Endothelial cell of umbilical vein (primary cell): ENCODE results near the gene FOXD4L3.
"Not testable (repeated sequence)": the region's sequence is repeated elsewhere in the genome, so short reads cannot be mapped to it uniquely, and the experiment has no call there.

ENCODE experiments used
- CTCF ChIP-seq, 2 donors: IDR thresholded peaks; 1 replicate in 1 of 2; 2 replicates in 1 of 2; pipeline ENCODE4 v1.5.1; 2011; ENCODE audit warnings: low read length in 2 of 2, mild to moderate bottlenecking in 2 of 2, moderate library complexity in 2 of 2, control low read depth in 1 of 2, inconsistent platforms in 1 of 2, low read depth in 1 of 2; ENCODE audit not compliant: insufficient read depth in 1 of 2; ENCODE audit errors: extremely low read depth in 1 of 2
- EZH2 ChIP-seq: IDR thresholded peaks from 2 replicates; pipeline ENCODE4 v1.6.1; 2012; ENCODE audit warnings: borderline replicate concordance, low read depth, mild to moderate bottlenecking, moderate library complexity, low read length, inconsistent platforms; ENCODE audit not compliant: severe bottlenecking
- FOS ChIP-seq: IDR thresholded peaks from 2 replicates; pipeline ENCODE4 v1.6.1; 2011; ENCODE audit warnings: mild to moderate bottlenecking, low read length, moderate library complexity, borderline replicate concordance; ENCODE audit not compliant: insufficient read depth
- GATA2 ChIP-seq: IDR thresholded peaks from 2 replicates; pipeline ENCODE4 v1.7.0; 2011; ENCODE audit warnings: low read depth, mild to moderate bottlenecking, moderate library complexity, mixed read lengths, low read length; ENCODE audit not compliant: insufficient read length, insufficient read depth
- MYC ChIP-seq: IDR thresholded peaks from one replicate; pipeline ENCODE4 v1.6.1; 2011; ENCODE audit warnings: mild to moderate bottlenecking, low read depth, low read length
- POLR2A ChIP-seq: IDR thresholded peaks from 2 replicates; pipeline ENCODE4 v1.6.1; 2012; ENCODE audit warnings: low read depth, mild to moderate bottlenecking, control low read depth, low read length
- POLR2AphosphoS5 ChIP-seq: IDR thresholded peaks from 2 replicates; pipeline ENCODE4 v1.6.1; 2012; ENCODE audit warnings: low read depth, mild to moderate bottlenecking, control low read depth, low read length, moderate library complexity; ENCODE audit not compliant: insufficient read depth
- TF ChIP-seq, protein P1 (sequence below): IDR thresholded peaks from 2 replicates; pipeline ENCODE4 v1.6.1; 2011; ENCODE audit not compliant: insufficient read depth, insufficient read length

- TF ChIP-seq POLR2A; CTCF (IDR thresholded peaks at IDR 0.05; ENCODE audit: extremely low read depth in 1 of 2, insufficient read depth in 1 of 2, low read depth in 1 of 2, low read length in 2 of 2); FOS; POLR2AphosphoS5; EZH2; GATA2; MYC: not testable (repeated sequence)
- TF ChIP-seq, protein P1, sequence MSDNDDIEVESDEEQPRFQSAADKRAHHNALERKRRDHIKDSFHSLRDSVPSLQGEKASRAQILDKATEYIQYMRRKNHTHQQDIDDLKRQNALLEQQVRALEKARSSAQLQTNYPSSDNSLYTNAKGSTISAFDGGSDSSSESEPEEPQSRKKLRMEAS, result not testable (repeated sequence)
Measured at GRCh38 chr9:68311208-68311607, 8.5 kb downstream of the FOXD4L3 start.
